Glutamatergic neuron (in vitro differentiated cells): ENCODE measurements around the gene KIDINS220. TPM values are rescaled to one million over a fixed set of nuclear protein-coding genes. Genes with fewer than 3 reads are reported as not detected.

Source experiments
- DNase-seq: peaks from one replicate; pipeline ENCODE4 v3.0.0; 2022
- H3K27ac Mint-ChIP-seq: one replicate; pipeline ENCODE4 v1.8.0; 2020; ENCODE audit warnings: mild to moderate bottlenecking, mixed read lengths, inconsistent platforms; ENCODE audit not compliant: unreplicated experiment
- H3K27me3 Mint-ChIP-seq: one replicate; pipeline ENCODE4 v1.8.0; 2020; ENCODE audit warnings: mild to moderate bottlenecking, moderate library complexity, mixed read lengths, inconsistent platforms; ENCODE audit not compliant: unreplicated experiment
- H3K36me3 Mint-ChIP-seq: one replicate; pipeline ENCODE4 v1.8.0; 2020; ENCODE audit warnings: mild to moderate bottlenecking, mixed read lengths, inconsistent platforms; ENCODE audit not compliant: unreplicated experiment
- H3K4me1 Mint-ChIP-seq: one replicate; pipeline ENCODE4 v1.8.0; 2020; ENCODE audit warnings: mild to moderate bottlenecking, low read depth, mixed read lengths, inconsistent platforms; ENCODE audit not compliant: unreplicated experiment
- H3K4me3 Mint-ChIP-seq: one replicate; pipeline ENCODE4 v1.8.0; 2020; ENCODE audit warnings: mild to moderate bottlenecking, mixed read lengths, inconsistent platforms; ENCODE audit not compliant: unreplicated experiment
- H3K9me3 Mint-ChIP-seq: one replicate; pipeline ENCODE4 v1.8.0; 2020; ENCODE audit warnings: mild to moderate bottlenecking, moderate library complexity, mixed read lengths, inconsistent platforms; ENCODE audit not compliant: unreplicated experiment
- CTCF ChIP-seq: fragments of 200-600 bp; sonication (generic); IDR thresholded peaks from one replicate; pipeline ENCODE4 v1.5.0; 2021; ENCODE audit not compliant: partially characterized antibody, unreplicated experiment
- total RNA-seq: library from RNA; stranded (reverse); fragmentation: NEBNext Ultra II Directional; extraction: Animal tissue kit (Norgen Biotek cat#: 25700); gene quantifications from one replicate; pipeline ENCODE4 v1.2.1, GENCODE V29; 2021; ENCODE audit not compliant: unreplicated experiment

Gene KIDINS220
- total RNA-seq, 1 donor from 2014 or later = 188 TPM

DNA sequence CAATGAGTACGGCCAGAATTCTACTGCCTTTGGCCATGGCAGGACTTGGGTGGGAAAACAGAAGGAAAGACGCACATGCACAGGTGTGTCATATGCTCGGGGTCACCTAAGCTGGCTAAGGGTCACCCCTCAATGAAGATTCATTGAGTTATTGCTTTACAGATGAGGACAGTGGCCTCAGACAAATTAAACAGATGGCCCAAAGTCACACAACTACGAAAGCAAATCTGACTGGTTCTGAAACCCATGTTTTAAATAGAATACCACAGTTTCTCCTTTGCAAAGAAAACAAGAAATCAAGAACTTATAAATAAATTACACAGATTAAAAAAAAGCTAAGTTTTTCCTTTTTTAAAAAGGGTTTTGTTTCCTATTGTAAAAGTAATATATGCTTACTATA lies 85.0 kb downstream of the KIDINS220 start:
- Mint-ChIP-seq H3K4me1 (no peaks in the 10 kb centered on the region), H3K27ac (no peak overlapping the region), H3K4me3 (no peak overlapping the region), H3K36me3 (peaks cover 8% of the 10 kb centered on the region), H3K9me3 (peaks cover 3% of the 10 kb centered on the region), H3K27me3 (no peaks in the 10 kb centered on the region)
- no peak for DNase-seq
- TF ChIP-seq CTCF = no peak

DNA sequence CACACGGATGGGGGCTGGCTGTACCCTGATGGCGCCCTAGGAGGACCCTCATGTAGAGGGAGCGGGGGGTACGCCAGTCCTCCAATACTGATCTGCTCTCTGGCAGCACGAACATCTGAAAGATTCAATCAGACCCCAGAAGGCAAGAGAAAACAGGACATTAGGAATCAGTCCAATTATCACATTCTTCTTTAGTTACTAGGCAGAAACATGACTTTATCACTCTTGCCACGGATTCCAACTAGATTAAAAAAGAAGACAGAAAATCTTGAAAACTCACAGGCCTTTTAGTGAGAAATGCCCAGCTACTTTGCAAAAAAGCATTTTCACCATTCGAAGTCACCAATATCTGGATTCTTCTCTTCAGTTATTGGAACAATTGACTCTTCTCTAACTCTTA lies 87.2 kb downstream of the KIDINS220 start:
- Mint-ChIP-seq H3K27ac (no peak overlapping the region), H3K4me1 (no peaks in the 10 kb centered on the region), H3K9me3 (no peaks in the 10 kb centered on the region), H3K4me3 (no peak overlapping the region), H3K36me3 (no peaks in the 10 kb centered on the region), H3K27me3 (no peaks in the 10 kb centered on the region)
- DNase-seq = no peak
- no peak for TF ChIP-seq CTCF

DNA sequence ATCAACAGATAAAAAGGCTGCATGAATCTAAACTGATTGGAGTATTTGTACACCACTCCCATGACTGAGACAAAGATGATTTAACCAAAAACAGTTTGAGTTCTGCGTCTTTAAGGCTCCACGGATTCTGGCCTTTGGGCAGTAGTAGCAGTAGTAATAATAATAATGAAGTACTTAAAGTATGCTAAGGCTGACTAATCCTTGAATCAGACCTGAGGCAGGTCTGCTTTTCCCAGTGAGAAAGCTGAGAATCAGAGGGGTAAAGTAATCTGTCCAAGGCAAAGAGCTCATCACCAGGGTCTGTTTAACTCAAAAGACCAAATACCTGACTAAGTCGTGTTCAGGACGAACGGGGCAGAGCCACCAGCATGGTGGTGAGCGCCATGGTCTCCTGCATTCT lies 94.2 kb downstream of the KIDINS220 start:
- Mint-ChIP-seq H3K27ac (no peak overlapping the region), H3K9me3 (no peaks in the 10 kb centered on the region), H3K4me1 (no peaks in the 10 kb centered on the region), H3K4me3 (no peak overlapping the region), H3K36me3 (no peaks in the 10 kb centered on the region), H3K27me3 (no peaks in the 10 kb centered on the region)
- no peak for TF ChIP-seq CTCF
- no peak for DNase-seq

- H3K27me3 Mint-ChIP-seq = no peaks in the 10 kb centered on the region
- DNase-seq = no peak
- H3K27ac Mint-ChIP-seq = no peak overlapping the region
- H3K36me3 Mint-ChIP-seq = no peaks in the 10 kb centered on the region
- H3K4me3 Mint-ChIP-seq = no peak overlapping the region
- H3K9me3 Mint-ChIP-seq = no peaks in the 10 kb centered on the region
- H3K4me1 Mint-ChIP-seq = no peaks in the 10 kb centered on the region
- no peak for TF ChIP-seq CTCF
Measured at GRCh38 chr2:8740136-8740535, 97.3 kb downstream of the KIDINS220 start.

DNA sequence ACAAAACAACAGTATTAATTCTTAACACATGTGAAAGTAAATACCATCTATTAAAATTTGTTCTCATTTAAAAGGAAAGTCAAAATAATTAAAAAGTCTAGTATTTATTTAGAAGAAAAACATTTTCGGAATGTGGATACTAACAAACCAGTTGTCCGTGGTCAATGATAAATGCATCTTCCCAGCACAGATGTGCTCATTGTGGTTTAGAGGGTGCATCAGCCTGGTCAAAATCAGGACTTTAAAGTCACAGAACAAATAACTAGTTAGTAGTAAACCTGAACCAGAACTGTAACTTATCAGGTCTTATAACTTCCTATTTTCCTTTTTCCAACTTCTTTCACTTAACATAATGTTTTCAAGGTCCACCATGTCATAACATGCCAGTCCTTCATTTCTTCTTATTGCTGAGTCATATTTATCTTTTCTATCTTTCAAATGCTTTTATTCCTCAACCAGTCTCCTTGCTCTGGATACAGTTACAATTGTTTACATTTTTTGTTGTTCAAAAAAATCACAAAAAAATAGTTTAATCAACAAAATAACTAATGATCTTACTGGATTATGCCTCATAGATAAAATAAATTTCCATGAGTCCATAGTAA lies 99.7 kb downstream of the KIDINS220 start:
- Mint-ChIP-seq H3K27ac (no peak overlapping the region), H3K36me3 (peaks cover 7% of the 10 kb centered on the region), H3K4me3 (no peak overlapping the region), H3K4me1 (no peaks in the 10 kb centered on the region), H3K27me3 (no peaks in the 10 kb centered on the region), H3K9me3 (no peaks in the 10 kb centered on the region)
- TF ChIP-seq CTCF = no peak
- DNase-seq = no peak
